GM19438 (cell line): ENCODE results near the gene DYNLT1.
"Not testable (repeated sequence)": the region's sequence is repeated elsewhere in the genome, so short reads cannot be mapped to it uniquely, and the experiment has no call there.

ENCODE experiments used
- ATAC-seq: cut with Tn5 transposase; IDR thresholded peaks from one replicate; pipeline ENCODE4 v1.9.1; 2021; ENCODE audit warnings: low read depth; ENCODE audit not compliant: unreplicated experiment

The DYNLT1 gene

GRCh38 chr6:158644231-158645063, at the start of gene DYNLT1:
Gene DYNLT1 (minus strand): TSS chr6:158644743. CDS start chr6:158644708, 35 bp downstream.
- ATAC-seq: peak; percentile 54

DNA sequence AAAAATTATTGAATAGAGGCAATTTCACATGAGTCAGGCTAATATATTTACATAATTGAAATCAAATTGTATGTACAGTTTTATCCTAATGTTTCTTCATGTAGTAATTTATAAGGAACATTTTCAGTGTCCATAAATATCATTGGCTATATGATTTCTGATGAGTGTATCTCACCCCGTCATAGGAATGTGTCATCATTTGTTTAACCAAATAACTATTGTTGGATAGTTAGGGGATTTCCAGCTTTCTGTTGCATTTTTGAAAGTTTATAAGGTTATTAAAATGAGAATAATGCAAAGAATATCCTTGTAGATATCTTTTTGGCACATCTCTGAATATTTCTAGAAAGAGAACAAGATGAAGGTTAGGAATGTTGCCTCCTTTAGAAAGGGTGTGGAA, 44.3 kb upstream of the DYNLT1 start:
- ATAC-seq: no peak

DNA sequence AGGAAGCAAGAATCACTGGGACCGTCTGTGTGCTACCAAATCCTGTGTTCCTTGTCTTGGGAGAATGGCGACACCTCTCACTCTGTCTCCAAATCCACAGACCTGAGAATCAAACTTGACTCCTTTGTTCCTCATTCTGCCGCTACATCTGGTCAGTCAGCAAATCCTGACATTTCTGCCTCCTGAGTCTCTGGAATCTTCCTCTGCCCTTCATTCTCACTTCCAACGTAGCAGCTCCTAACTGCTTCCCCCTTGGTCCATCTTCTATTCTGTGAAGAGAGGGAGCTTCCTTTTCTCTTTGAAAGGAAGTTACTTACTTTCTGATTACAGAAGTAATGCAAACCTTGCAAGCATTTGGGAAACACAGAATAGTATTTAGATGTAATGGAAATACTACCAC, 43.0 kb upstream of the DYNLT1 start:
- no peak for ATAC-seq

- no peak for ATAC-seq
These were observed 42.3 kb upstream of the DYNLT1 start for GRCh38 chr6:158686791-158687381.

DNA sequence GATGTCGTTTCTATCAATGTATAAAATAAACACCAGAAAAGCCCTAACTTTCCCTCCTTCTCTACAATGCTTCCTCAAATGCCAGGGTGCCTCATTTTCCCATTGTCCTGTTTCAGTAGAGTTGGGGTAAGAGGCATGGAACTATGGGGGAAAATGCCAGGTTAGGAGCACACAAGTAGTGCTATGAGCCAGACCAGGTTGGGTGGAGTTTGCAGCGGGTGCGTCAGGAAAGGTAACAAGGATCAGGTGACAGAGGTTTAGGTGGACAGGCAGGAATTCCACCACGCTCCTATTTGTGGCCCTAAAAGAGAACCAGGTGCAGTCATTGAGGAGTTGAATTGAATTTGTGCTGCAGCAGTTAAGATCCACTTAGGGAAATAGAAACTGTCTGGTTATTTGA, 41.8 kb upstream of the DYNLT1 start:
- ATAC-seq: no peak

DNA sequence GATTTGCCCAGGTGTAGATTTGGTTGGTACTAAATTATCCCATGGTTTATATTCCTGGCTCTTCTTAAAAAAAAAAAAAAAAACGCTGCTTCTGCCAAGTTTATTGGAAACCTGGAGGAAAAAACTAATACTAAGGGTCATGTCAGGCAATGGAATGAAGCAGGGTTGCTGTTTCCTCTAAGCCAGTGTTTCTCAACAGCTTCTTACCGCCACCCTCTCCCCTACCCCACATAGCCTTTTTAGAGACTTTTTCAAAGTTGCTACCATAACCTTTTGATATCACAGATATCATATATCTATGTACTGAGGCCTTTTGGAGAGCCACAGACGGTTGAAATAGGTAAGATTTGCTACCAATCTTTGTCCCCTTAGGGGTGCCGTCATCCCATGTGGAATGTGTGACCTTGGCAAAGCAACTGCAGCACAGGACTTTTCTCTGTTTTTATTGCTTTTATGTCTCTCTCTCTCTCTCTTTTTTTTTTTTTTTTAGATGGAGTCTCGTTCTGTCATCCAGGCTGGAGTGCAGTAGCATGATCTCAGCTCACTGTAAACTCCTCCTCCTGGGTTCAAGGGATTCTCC, 40.3 kb upstream of the DYNLT1 start:
- no peak for ATAC-seq

GRCh38 chr6:158684311-158684710, 39.8 kb upstream of the DYNLT1 start:
- ATAC-seq: no peak

- no peak for ATAC-seq
These were observed 35.9 kb upstream of the DYNLT1 start for GRCh38 chr6:158680481-158680880.

DNA sequence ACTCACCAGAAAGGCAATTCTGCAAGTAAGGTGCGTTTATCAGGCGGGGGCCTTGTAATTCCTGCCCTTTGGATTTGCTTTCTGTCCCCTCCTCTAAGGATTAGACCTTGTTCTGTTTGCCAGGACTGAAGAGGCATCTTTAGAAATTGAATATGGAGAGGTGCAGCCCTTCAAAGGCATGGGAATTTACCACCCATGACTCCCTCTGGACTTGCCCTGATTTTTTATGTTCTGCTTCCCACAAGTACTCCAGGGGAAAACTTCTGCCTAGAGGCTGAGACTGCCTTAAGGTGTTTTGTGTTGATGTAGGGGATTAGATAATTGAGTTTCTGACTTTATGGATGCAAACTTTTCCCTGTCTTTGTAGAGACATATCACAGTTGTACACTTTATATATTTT, 35.5 kb upstream of the DYNLT1 start:
- ATAC-seq: no peak

DNA sequence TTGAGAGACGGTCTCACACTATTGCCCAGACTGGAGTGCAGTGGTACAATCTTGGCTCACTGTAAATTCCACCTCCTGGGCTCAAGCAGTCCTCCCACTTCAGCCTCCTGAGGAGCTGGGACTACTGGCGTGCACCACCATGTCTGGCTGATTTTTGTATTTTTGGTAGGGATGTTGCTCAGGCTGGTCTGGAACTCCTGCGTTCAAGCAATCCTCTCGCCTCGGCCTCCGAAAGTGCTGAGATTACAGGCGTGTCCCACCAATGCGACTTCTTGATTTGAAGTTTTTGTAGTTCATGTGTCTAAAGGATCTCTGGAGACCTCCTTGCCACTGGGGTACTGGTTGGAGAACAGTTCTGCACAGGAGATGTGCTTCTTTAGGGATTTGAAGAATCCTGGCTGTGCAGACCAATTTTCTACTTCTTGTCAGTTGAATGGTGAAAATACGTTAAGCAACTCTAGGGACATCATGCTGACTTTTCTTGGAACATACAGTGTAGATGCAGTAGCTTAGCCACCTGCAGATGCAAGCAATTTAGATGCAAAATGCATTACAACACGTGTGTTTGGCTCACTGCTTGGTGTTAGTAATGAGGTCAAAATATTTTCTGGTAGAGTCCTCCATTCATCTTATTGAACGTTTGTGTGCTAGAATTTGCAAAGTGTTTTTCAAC, 33.5 kb upstream of the DYNLT1 start:
- ATAC-seq: no peak

GRCh38 chr6:158677094-158677493, 32.6 kb upstream of the DYNLT1 start:
- not testable (repeated sequence) for ATAC-seq

DNA sequence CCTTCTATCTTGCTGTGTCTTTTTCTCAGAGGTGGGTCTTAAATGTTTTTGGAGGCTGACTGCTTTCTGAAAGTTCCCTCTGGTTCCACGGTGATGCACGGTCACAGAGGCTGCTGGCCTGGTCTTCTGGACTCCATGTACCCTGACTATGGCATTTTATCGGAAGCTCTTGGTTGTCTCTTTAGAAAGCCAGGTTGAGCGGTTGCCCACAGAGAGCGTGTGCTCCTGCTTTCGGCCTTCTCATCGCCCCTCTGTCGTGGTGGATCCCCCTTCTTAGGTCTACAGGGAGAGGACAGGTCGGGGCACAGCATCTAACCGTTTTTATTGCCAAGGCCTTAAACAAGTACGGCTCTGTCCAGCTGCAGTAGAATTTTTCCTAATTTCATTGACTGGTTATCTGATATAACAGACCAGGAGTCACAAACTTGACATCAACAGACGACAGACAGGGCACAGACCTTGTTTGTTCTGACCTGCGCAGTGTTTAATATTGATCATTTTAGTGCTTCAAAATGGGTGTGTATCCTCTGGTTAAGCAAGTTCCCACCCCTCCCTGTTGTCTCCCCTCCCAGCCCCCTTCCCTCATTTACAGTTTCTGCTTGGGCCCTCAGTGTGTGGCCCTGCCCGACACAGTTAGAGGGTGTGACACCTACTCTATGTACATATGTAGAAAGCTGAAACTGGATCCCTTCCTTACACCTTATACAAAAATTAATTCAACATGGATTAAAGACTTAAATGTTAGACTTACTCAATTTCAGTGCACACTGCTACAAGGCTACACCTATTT, 30.0 kb upstream of the DYNLT1 start:
- ATAC-seq: no peak

DNA sequence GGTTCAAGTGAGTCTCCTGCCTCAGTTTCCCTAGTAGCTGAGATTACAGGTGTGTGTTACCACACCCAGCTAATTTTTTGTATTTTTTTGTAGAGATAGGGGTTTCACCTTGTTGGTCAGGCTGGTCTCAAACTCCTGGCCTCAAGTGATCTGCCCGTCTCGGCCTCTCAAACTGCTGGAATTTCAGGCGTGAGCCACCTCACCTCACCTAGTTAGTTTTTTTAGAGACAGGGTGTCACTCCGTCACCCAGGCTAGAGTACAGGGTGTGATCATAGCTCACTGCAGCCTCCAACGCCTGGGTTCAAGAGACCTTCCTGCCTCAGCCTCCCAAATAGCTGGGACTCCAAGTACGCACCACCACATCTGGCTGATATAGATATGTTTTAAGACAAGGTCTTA, 28.2 kb upstream of the DYNLT1 start:
- no peak for ATAC-seq

GRCh38 chr6:158672119-158672518, 27.6 kb upstream of the DYNLT1 start:
- not testable (repeated sequence) for ATAC-seq

- ATAC-seq: no peak
These were observed 24.8 kb upstream of the DYNLT1 start for GRCh38 chr6:158669145-158670035.

DNA sequence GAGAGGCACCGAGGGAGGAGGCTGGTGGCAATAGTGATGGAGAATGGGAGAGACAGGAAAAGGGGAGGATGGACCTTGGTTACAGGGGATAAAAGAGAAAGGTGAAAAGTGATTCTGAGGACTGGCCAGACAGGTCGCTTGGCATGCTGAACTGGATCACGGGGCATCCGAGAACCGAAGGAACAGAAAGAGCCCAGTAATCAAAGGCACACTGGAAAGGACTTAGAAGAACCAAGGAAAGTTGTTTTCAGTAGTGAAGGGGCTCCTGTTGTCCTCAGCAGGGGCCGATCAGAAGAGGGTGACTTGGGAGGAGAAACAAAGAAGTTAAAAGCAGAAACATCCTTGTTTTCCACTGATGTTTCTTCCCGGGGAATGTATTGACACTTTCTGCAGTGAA, 24.2 kb upstream of the DYNLT1 start:
- no peak for ATAC-seq

DNA sequence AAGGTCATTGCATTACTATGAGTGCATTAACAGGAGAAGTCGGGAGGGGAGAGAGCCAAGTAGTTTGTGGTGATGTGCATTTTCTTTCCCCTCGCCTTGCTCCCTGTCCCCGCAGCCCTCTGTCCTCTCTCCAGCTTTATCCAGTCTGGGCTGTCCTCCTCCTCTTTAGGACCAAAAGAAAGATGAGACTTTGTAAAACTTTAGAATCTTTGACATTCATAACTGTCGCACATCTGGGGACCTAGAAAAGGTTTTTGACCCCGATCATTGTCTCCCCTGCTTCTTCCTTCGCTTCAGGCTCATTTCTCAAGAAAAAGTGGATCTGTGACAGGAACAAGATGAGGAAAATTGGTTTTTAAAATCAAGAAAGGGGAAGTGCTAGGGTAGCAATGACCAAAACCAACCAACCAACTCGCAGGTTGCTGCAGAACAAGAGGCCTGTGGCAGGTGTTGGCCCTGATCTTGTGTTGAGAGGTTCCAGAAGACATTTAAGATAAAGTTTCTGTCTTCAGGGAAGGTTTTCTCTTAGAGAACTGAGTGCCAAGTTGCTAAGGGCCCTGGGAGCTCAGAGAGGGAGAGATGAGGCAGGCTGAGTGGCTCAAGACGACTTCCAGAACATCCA, 22.9 kb upstream of the DYNLT1 start:
- no peak for ATAC-seq

DNA sequence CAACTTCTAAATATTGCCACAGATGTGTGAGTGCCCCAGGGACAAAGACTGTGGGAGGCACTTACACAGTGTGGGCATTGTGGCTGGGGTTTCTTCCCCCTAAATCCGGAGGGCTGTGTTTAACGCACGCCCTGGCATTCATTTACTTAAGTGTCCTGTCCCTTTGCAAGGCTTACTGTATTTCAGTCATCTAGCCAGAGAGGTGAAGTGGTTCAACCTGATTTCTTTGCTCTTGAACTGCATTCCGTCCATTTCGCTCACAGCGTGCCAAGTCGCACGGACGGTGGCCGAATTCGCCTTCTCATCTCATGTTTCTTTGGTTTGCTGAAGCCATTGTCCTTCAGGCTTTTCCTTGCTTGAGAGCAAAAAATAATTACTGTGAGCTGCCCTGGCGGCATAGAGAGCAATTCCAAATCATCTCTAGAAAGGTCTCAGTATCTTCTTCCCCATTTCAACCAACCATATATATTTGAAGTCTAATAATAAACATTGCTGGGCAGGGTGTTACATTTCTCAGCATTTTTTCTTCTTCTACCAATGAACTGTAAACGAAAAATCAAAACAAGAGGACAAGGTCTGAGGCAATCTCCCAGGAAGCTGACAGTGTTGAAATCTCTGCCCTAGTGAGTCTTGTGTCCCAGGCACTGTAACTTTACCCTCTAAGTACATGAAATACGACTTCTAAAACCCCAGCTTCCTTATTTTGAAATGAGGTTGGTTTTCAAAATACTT, 22.3 kb upstream of the DYNLT1 start:
- ATAC-seq: no peak
